Measurements from ENCODE around the gene TMEM17.
A peak's percentile ranks its signal among the peaks of the same experiment; 100 is the strongest.

TMEM17 gene

GRCh38 chr2:62460175-62460574, 45.8 kb downstream of the TMEM17 start:
- peaks cover 38% of the 10 kb centered on the region for H3K4me1 Mint-ChIP-seq
- peaks cover 10% of the 10 kb centered on the region for H3K27me3 Mint-ChIP-seq (ENCODE audit: low read depth)
- H3K27ac Mint-ChIP-seq: peak overlapping the region in 2 of 3 experiments; percentile 17 to 51
- H3K9me3 Mint-ChIP-seq: no peaks in the 10 kb centered on the region
- H3K4me3 Mint-ChIP-seq: no peak overlapping the region
- no peak for TF ChIP-seq CTCF (IDR thresholded peaks at IDR 0.05; ENCODE audit: unreplicated experiment in 3 of 3)
- H3K36me3 Mint-ChIP-seq (ENCODE audit: low read depth): no peaks in the 10 kb centered on the region

DNA sequence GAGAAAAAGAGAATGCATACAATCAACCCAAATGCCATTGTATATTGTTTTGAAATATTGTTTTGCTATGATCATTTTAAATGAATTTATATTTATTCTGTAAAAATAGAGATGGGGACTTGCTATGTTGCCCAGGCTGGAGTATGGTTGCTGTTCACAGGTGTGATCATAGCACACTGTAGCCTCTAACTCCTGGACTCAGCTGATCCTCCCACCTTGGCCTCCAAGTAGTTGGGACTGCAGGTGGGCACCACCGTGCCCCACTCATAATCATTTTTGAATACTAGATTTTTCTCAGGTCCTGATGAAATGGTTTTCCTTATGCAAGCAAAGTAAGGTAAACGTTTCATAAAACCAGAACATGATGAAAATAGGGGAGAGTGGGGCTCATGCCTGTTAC, 46.3 kb downstream of the TMEM17 start:
- Mint-ChIP-seq H3K9me3 (no peaks in the 10 kb centered on the region), H3K36me3 (ENCODE audit: low read depth) (no peaks in the 10 kb centered on the region), H3K4me3 (no peak overlapping the region), H3K27ac (peak overlapping the region in 1 of 3 experiments; percentile 90), H3K27me3 (ENCODE audit: low read depth) (peaks cover 10% of the 10 kb centered on the region), H3K4me1 (peaks cover 34% of the 10 kb centered on the region)
- no peak for TF ChIP-seq CTCF (IDR thresholded peaks at IDR 0.05; ENCODE audit: unreplicated experiment in 3 of 3)

- peaks cover 10% of the 10 kb centered on the region for H3K27me3 Mint-ChIP-seq (ENCODE audit: low read depth)
- H3K4me1 Mint-ChIP-seq: peaks cover 30% of the 10 kb centered on the region
- H3K27ac Mint-ChIP-seq: peak overlapping the region in 2 of 3 experiments; percentile 90 to 96
- H3K4me3 Mint-ChIP-seq: peak overlapping the region in 2 of 3 experiments; percentile 18 to 34
- TF ChIP-seq CTCF (IDR thresholded peaks at IDR 0.05; ENCODE audit: unreplicated experiment in 3 of 3): no peak
- no peaks in the 10 kb centered on the region for H3K9me3 Mint-ChIP-seq
- H3K36me3 Mint-ChIP-seq (ENCODE audit: low read depth): no peaks in the 10 kb centered on the region
These were observed 46.9 kb downstream of the TMEM17 start for GRCh38 chr2:62459106-62459505.

DNA sequence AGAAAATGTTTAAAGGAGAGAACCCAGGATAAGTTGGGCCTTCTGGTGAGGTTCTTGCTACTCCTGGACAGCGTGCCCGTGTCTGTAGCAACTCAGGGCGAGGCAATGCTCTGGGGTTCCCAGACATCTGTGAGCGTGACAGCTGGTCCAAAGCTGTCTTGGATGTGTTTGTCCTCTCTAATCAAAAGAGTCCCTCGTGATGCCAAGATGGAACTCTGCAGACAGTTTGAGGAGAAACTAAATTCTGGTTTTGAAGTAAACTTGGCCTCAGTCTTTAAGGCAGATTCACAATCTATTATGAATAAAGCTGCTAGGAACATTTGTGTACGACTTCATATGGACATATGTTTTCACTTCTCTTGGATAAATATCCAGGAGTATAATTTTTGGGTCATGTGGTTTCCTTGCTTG, 47.3 kb downstream of the TMEM17 start:
- H3K27ac Mint-ChIP-seq: peak overlapping the region in 2 of 3 experiments; percentile 90 to 96
- TF ChIP-seq CTCF (IDR thresholded peaks at IDR 0.05; ENCODE audit: unreplicated experiment in 3 of 3): no peak
- H3K4me1 Mint-ChIP-seq: peaks cover 33% of the 10 kb centered on the region

GRCh38 chr2:62458206-62458641, 47.8 kb downstream of the TMEM17 start:
- Mint-ChIP-seq H3K4me1 (peaks cover 35% of the 10 kb centered on the region), H3K27ac (peak overlapping the region in 2 of 3 experiments; percentile 90 to 96), H3K9me3 (no peaks in the 10 kb centered on the region), H3K36me3 (ENCODE audit: low read depth) (no peaks in the 10 kb centered on the region), H3K4me3 (peak overlapping the region in 2 of 3 experiments; percentile 18 to 70), H3K27me3 (ENCODE audit: low read depth) (peaks cover 10% of the 10 kb centered on the region)
- TF ChIP-seq CTCF (IDR thresholded peaks at IDR 0.05; ENCODE audit: unreplicated experiment in 3 of 3): no peak

More for the DNA sequence above, 47.3 kb downstream of the TMEM17 start:
- Mint-ChIP-seq H3K27me3 (ENCODE audit: low read depth) (peaks cover 10% of the 10 kb centered on the region), H3K9me3 (no peaks in the 10 kb centered on the region), H3K4me3 (peak overlapping the region in 2 of 3 experiments; percentile 18 to 70), H3K36me3 (ENCODE audit: low read depth) (no peaks in the 10 kb centered on the region)

- Mint-ChIP-seq H3K27me3 (ENCODE audit: low read depth) (peaks cover 4% of the 10 kb centered on the region), H3K27ac (peak overlapping the region in 2 of 3 experiments; percentile 90 to 96), H3K4me3 (peak overlapping the region; percentile 70 to 77 (median 72)), H3K36me3 (ENCODE audit: low read depth) (no peaks in the 10 kb centered on the region), H3K4me1 (peaks cover 35% of the 10 kb centered on the region), H3K9me3 (no peaks in the 10 kb centered on the region)
- no peak for TF ChIP-seq CTCF (IDR thresholded peaks at IDR 0.05; ENCODE audit: unreplicated experiment in 3 of 3)
These were observed 48.4 kb downstream of the TMEM17 start for GRCh38 chr2:62457556-62457955.

All from nephron (organoid).